Calu3 (cell line): Measurements from ENCODE around the gene SLC17A8. TPM values are rescaled to one million over a fixed set of nuclear protein-coding genes. Genes with fewer than 3 reads are reported as not detected.

Experiments used
- BruUV-seq: library from RNA; stranded (reverse); fragments of 400-500 nt; replicated peaks from 2 replicates; lab custom pipeline; 2021; lab: Mats Ljungman, UMichigan
- CTCF ChIA-PET: fragments of 300-600 bp; sonication (Branson Sonifier 250); formaldehyde crosslinking; loops from one replicate; lab custom pipeline; 2022; ENCODE audit warnings: antibody characterized with exemption; lab: Charles Lee
- DNase-seq: peaks from one replicate; pipeline ENCODE4 v3.0.0; 2022
- H3K27ac Mint-ChIP-seq: one replicate; pipeline ENCODE4 v1.8.0; 2022; ENCODE audit warnings: mixed read lengths; ENCODE audit not compliant: unreplicated experiment
- H3K27me3 Mint-ChIP-seq: one replicate; pipeline ENCODE4 v1.8.0; 2022; ENCODE audit warnings: mixed read lengths; ENCODE audit not compliant: unreplicated experiment
- H3K36me3 Mint-ChIP-seq: one replicate; pipeline ENCODE4 v1.8.0; 2022; ENCODE audit warnings: mild to moderate bottlenecking, moderate library complexity, mixed read lengths; ENCODE audit not compliant: insufficient read depth, unreplicated experiment
- H3K4me1 Mint-ChIP-seq: one replicate; pipeline ENCODE4 v1.8.0; 2022; ENCODE audit warnings: mild to moderate bottlenecking, low read depth, mixed read lengths; ENCODE audit not compliant: unreplicated experiment
- H3K4me3 Mint-ChIP-seq: one replicate; pipeline ENCODE4 v1.8.0; 2022; ENCODE audit warnings: mild to moderate bottlenecking, low read depth, moderate library complexity, mixed read lengths; ENCODE audit not compliant: unreplicated experiment
- H3K9me3 Mint-ChIP-seq: one replicate; pipeline ENCODE4 v1.8.0; 2022; ENCODE audit warnings: low read depth, mixed read lengths; ENCODE audit not compliant: unreplicated experiment
- CTCF ChIP-seq: fragments of 200-600 bp; IDR thresholded peaks from one replicate; pipeline ENCODE4 v1.8.0; 2022; ENCODE audit warnings: antibody characterized with exemption; ENCODE audit not compliant: unreplicated experiment
- intact Hi-C: fragments of 100-400 bp; cut with micrococcal nuclease; formaldehyde crosslinking; loops from one replicate; pipeline ENCODE4 v1.10.0; 2022; ENCODE audit not compliant: unreplicated experiment
- total RNA-seq: library from RNA; stranded (reverse); gene quantifications from 2 replicates; pipeline ENCODE4 v1.2.3, GENCODE V29; 2022

Gene SLC17A8
- total RNA-seq, 1 experiment from 2014 or later: not detected

DNA sequence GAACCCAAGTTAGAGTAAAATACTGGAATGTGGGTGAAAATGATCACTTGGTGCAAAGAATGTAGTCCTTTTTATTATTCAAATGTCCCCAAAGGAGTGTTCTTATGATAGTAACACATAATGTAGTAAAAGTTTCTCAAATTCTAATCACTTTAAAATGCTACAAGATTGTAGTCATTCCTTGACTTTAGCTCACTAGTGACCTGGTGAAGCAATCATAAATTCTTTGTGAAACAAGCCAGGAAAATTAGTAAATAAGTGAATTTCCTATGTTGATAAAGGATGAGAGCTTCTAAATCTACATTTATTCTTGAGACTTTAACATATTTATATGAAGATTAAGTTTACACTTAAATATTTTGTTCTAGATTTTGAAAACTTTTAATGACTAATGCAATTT, 30.7 kb upstream of the SLC17A8 start:
- no TSS peak for BruUV-seq
- Mint-ChIP-seq H3K9me3 (no peaks in the 10 kb centered on the region), H3K27me3 (no peaks in the 10 kb centered on the region), H3K36me3 (peaks cover 6% of the 10 kb centered on the region), H3K4me1 (no peaks in the 10 kb centered on the region), H3K4me3 (no peak overlapping the region), H3K27ac (no peak overlapping the region)
- no peak for DNase-seq
- CTCF ChIA-PET: interaction anchor here (0.6 to 1.0 kb wide), 2 partner anchors 8 to 91 kb away, joined by 3 to 6 read pairs; no protein-coding TSS in a partner anchor
- intact Hi-C loops: no loop called here
- no peak for TF ChIP-seq CTCF

- CTCF ChIA-PET: no interaction called here
- no peaks in the 10 kb centered on the region for H3K4me1 Mint-ChIP-seq
- H3K27me3 Mint-ChIP-seq: no peaks in the 10 kb centered on the region
- no TSS peak for BruUV-seq
- DNase-seq: no peak
- H3K9me3 Mint-ChIP-seq: no peaks in the 10 kb centered on the region
- TF ChIP-seq CTCF: no peak
- H3K4me3 Mint-ChIP-seq: no peak overlapping the region
- intact Hi-C loops: no loop called here
- peaks cover 5% of the 10 kb centered on the region for H3K36me3 Mint-ChIP-seq
- no peak overlapping the region for H3K27ac Mint-ChIP-seq
Measured at GRCh38 chr12:100329800-100330199, 27.1 kb upstream of the SLC17A8 start.

DNA sequence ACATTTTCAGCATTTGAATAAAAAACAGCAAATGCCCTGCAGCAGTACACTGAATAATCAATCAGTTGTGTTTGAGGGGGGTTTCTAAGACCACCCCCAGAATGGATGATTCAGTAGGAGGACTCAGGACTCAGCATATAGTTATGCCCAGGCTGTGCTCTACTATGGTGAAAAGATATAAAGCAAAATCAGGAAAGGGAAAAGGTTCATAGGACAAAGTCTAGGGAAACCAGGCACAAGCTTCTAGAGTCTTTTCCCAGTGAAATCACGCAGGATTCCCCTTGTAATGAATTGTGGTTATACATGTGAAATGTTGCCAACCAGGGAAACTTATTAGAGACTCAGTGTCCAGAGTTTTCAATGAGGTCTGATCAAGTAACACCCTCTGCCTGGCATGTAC, 25.0 kb upstream of the SLC17A8 start:
- no TSS peak for BruUV-seq
- TF ChIP-seq CTCF: no peak
- intact Hi-C loops: no loop called here
- no peak overlapping the region for H3K27ac Mint-ChIP-seq
- no peak for DNase-seq
- H3K36me3 Mint-ChIP-seq: peaks cover 5% of the 10 kb centered on the region
- H3K4me3 Mint-ChIP-seq: no peak overlapping the region
- no peaks in the 10 kb centered on the region for H3K4me1 Mint-ChIP-seq
- H3K9me3 Mint-ChIP-seq: no peaks in the 10 kb centered on the region
- CTCF ChIA-PET: interaction anchor here (0.5 kb wide), 1 partner anchor 35 kb away, joined by 3 read pairs; no protein-coding TSS in a partner anchor
- no peaks in the 10 kb centered on the region for H3K27me3 Mint-ChIP-seq

GRCh38 chr12:100332852-100333251, 24.0 kb upstream of the SLC17A8 start:
- CTCF ChIA-PET: interaction anchor here (0.6 to 0.7 kb wide), 2 partner anchors 171 to 307 kb away, joined by 3 read pairs; no protein-coding TSS in a partner anchor
- no peak for TF ChIP-seq CTCF
- Mint-ChIP-seq H3K27me3 (no peaks in the 10 kb centered on the region), H3K9me3 (no peaks in the 10 kb centered on the region), H3K4me3 (no peak overlapping the region), H3K27ac (no peak overlapping the region), H3K4me1 (no peaks in the 10 kb centered on the region), H3K36me3 (peaks cover 5% of the 10 kb centered on the region)
- no TSS peak for BruUV-seq
- DNase-seq: no peak
- intact Hi-C loops: no loop called here
